Thyroid gland (tissue), 4 donors: ENCODE data around the gene KCNS3.

Source experiments
- CTCF ChIP-seq, 6 experiments: fragments of 200-600 bp in 3 of 6; fragments of 450-650 bp in 3 of 6; sonication (generic) in 3 of 6; IDR thresholded peaks; one replicate each; pipeline ENCODE4 v1.5.1; 2016 to 2019; ENCODE audit warnings: antibody characterized with exemption in 6 of 6, mild to moderate bottlenecking in 2 of 6, inconsistent platforms in 1 of 6, moderate library complexity in 1 of 6
- POLR2A ChIP-seq, 2 donors: fragments of 450-650 bp; IDR thresholded peaks; one replicate each; pipeline ENCODE4 v1.6.1; 2017; ENCODE audit warnings: antibody characterized with exemption in 2 of 2, mild to moderate bottlenecking in 2 of 2, moderate library complexity in 1 of 2

GRCh38 chr2:17976871-17977746 lies 98.6 kb downstream of the KCNS3 start:
- TF ChIP-seq POLR2A (IDR thresholded peaks at IDR 0.05) = no peak
- TF ChIP-seq CTCF (IDR thresholded peaks at IDR 0.05) = no peak
